Renal cortical epithelial cell (primary cell): ENCODE results near the gene BABAM2. TPM values are rescaled to one million over a fixed set of nuclear protein-coding genes. Genes with fewer than 3 reads are reported as not detected.

Experiments
- DNase-seq: peaks from one replicate; pipeline ENCODE4 v3.0.0-alpha.2; 2011; ENCODE audit warnings: low read depth
- total RNA-seq: library from RNA; depleted of rRNA; stranded (reverse); fragments of >200 nt; gene quantifications from 2 replicates; pipeline ENCODE4 v1.2.3, GENCODE V29; 2014

The BABAM2 gene
- total RNA-seq, 1 donor from 2014 or later = 57.3 TPM

GRCh38 chr2:28199995-28200679 lies 309.6 kb downstream of the BABAM2 start:
- peak; percentile 11 for DNase-seq

GRCh38 chr2:28201671-28202180 lies 311.2 kb downstream of the BABAM2 start:
- DNase-seq = no peak

GRCh38 chr2:28202719-28203118 lies 312.2 kb downstream of the BABAM2 start:
- DNase-seq = no peak

GRCh38 chr2:28206762-28207161 lies 316.2 kb downstream of the BABAM2 start:
- peak; percentile 55 for DNase-seq

- no peak for DNase-seq
These were observed 318.7 kb downstream of the BABAM2 start for GRCh38 chr2:28209261-28209691.

GRCh38 chr2:28209864-28210263 lies 319.3 kb downstream of the BABAM2 start:
- no peak for DNase-seq

GRCh38 chr2:28210535-28210934 lies 320.0 kb downstream of the BABAM2 start:
- no peak for DNase-seq

- peak; percentile 61 for DNase-seq
These were observed 325.8 kb downstream of the BABAM2 start for GRCh38 chr2:28216331-28216730.

- no peak for DNase-seq
These were observed 326.7 kb downstream of the BABAM2 start for GRCh38 chr2:28217042-28217740.

GRCh38 chr2:28219138-28219537 lies 328.6 kb downstream of the BABAM2 start:
- no peak for DNase-seq

GRCh38 chr2:28219758-28220368 lies 329.3 kb downstream of the BABAM2 start:
- no peak for DNase-seq

GRCh38 chr2:28224648-28225472 lies 334.3 kb downstream of the BABAM2 start:
- peak; percentile 94 for DNase-seq

- peak; percentile 48 for DNase-seq
These were observed 335.0 kb downstream of the BABAM2 start for GRCh38 chr2:28225473-28226080.

GRCh38 chr2:28226558-28226957 lies 336.0 kb downstream of the BABAM2 start:
- no peak for DNase-seq

- no peak for DNase-seq
These were observed 337.0 kb downstream of the BABAM2 start for GRCh38 chr2:28227498-28227897.

GRCh38 chr2:28228434-28228995 lies 338.0 kb downstream of the BABAM2 start:
- DNase-seq = peak; percentile 22

- peak; percentile 76 for DNase-seq
These were observed 340.6 kb downstream of the BABAM2 start for GRCh38 chr2:28231110-28231631.

- peak; percentile 74 for DNase-seq
These were observed 341.8 kb downstream of the BABAM2 start for GRCh38 chr2:28232295-28232694.

GRCh38 chr2:28233164-28233676 lies 342.7 kb downstream of the BABAM2 start:
- DNase-seq = peak; percentile 89

GRCh38 chr2:28234807-28235206 lies 344.3 kb downstream of the BABAM2 start:
- DNase-seq = no peak
